HFFc6 (cell line): ENCODE measurements around the gene FARP1. TPM values are rescaled to one million over a fixed set of nuclear protein-coding genes. Genes with fewer than 3 reads are reported as not detected.

Experiments used
- DNase-seq: peaks from one replicate; pipeline ENCODE4 v3.0.0-alpha.2; 2018
- H3K27ac Mint-ChIP-seq: 2 replicates; pipeline ENCODE4 v1.8.0; 2020; ENCODE audit warnings: mild to moderate bottlenecking, mixed read lengths
- H3K27me3 Mint-ChIP-seq: 2 replicates; pipeline ENCODE4 v1.8.0; 2021; ENCODE audit warnings: mild to moderate bottlenecking, moderate library complexity, mixed read lengths; ENCODE audit not compliant: insufficient read depth
- H3K36me3 Mint-ChIP-seq: 2 replicates; pipeline ENCODE4 v1.8.0; 2021; ENCODE audit warnings: low read depth, mixed read lengths
- H3K4me1 Mint-ChIP-seq: 2 replicates; pipeline ENCODE4 v1.8.0; 2020; ENCODE audit warnings: low read depth, mixed read lengths
- H3K4me3 Mint-ChIP-seq: 2 replicates; pipeline ENCODE4 v1.8.0; 2020; ENCODE audit warnings: mild to moderate bottlenecking, moderate library complexity, mixed read lengths
- H3K9me3 Mint-ChIP-seq: 2 replicates; pipeline ENCODE4 v1.8.0; 2020; ENCODE audit warnings: mild to moderate bottlenecking, mixed read lengths
- total RNA-seq, 6 experiments: library from RNA; stranded (reverse); fragmentation: NEBNext Ultra II Directional; extraction: Animal tissue kit (Norgen Biotek cat#: 25700); gene quantifications; 2 replicates in 1 of 6; 3 replicates in 5 of 6; pipeline ENCODE4 v1.2.3, GENCODE V29; 2021
- TF ChIP-seq, protein P1 (sequence below): fragments of 200-600 bp; sonication (generic); IDR thresholded peaks from 2 replicates; pipeline ENCODE4 v1.5.0; 2021; ENCODE audit warnings: antibody characterized with exemption, mild to moderate bottlenecking

Gene FARP1
- total RNA-seq, 6 experiments from 2014 or later: 140 to 181 (median 150) TPM

DNA sequence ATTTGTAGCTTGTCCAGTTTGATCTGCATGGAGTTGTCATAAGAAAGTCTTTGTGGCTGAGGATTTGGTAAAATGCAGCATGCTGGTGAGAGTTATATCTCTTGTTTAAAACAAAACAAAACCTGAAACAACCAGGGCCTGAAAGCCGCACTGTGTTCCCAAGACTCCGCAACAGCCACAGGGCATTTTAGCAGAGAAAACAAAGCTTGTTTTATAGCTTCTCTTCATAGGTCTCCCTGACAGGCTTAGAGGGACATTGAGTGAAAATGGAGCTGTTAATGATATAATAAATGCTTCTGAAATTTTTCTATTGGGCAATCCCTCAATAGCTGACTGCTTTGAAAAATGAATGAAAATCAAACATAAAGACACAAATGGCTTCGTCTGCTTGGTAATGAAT, 182.8 kb downstream of the FARP1 start:
- Mint-ChIP-seq H3K27me3 (no peaks in the 10 kb centered on the region; the same call in 1 of the 2 replicates), H3K9me3 (no peaks in the 10 kb centered on the region), H3K27ac (peak overlapping the region; percentile 53; the same call in 1 of the 2 replicates), H3K4me1 (peaks cover 67% of the 10 kb centered on the region), H3K36me3 (peaks cover 37% of the 10 kb centered on the region), H3K4me3 (no peak overlapping the region; the same call in 1 of the 2 replicates)
- TF ChIP-seq, protein P1, sequence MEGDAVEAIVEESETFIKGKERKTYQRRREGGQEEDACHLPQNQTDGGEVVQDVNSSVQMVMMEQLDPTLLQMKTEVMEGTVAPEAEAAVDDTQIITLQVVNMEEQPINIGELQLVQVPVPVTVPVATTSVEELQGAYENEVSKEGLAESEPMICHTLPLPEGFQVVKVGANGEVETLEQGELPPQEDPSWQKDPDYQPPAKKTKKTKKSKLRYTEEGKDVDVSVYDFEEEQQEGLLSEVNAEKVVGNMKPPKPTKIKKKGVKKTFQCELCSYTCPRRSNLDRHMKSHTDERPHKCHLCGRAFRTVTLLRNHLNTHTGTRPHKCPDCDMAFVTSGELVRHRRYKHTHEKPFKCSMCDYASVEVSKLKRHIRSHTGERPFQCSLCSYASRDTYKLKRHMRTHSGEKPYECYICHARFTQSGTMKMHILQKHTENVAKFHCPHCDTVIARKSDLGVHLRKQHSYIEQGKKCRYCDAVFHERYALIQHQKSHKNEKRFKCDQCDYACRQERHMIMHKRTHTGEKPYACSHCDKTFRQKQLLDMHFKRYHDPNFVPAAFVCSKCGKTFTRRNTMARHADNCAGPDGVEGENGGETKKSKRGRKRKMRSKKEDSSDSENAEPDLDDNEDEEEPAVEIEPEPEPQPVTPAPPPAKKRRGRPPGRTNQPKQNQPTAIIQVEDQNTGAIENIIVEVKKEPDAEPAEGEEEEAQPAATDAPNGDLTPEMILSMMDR: no peak
- DNase-seq: no peak

DNA sequence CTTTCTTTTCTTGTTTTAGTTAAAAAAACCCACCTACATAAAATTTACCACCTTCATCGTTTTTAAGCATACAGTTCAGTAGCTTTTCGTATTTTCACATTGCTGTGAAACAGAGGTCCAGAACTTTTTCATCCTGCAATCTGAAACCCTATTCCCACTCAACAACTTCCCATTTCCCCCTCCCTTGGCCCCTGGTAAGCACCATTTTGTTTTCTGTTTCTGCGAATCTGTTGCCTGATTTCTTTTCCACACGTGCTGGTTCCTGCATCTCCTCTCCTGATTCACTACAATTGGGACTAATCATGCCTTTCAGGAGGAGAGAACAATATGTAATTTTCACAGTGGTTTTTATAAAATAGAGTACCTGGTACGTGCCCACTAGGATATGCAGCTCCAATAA, 183.4 kb downstream of the FARP1 start:
- H3K27ac Mint-ChIP-seq: no peak overlapping the region
- TF ChIP-seq, protein P1: no peak
- peaks cover 62% of the 10 kb centered on the region for H3K4me1 Mint-ChIP-seq
- H3K27me3 Mint-ChIP-seq: no peaks in the 10 kb centered on the region; the same call in 1 of the 2 replicates
- H3K9me3 Mint-ChIP-seq: no peaks in the 10 kb centered on the region
- no peak overlapping the region for H3K4me3 Mint-ChIP-seq
- peaks cover 31% of the 10 kb centered on the region for H3K36me3 Mint-ChIP-seq
- DNase-seq: no peak

DNA sequence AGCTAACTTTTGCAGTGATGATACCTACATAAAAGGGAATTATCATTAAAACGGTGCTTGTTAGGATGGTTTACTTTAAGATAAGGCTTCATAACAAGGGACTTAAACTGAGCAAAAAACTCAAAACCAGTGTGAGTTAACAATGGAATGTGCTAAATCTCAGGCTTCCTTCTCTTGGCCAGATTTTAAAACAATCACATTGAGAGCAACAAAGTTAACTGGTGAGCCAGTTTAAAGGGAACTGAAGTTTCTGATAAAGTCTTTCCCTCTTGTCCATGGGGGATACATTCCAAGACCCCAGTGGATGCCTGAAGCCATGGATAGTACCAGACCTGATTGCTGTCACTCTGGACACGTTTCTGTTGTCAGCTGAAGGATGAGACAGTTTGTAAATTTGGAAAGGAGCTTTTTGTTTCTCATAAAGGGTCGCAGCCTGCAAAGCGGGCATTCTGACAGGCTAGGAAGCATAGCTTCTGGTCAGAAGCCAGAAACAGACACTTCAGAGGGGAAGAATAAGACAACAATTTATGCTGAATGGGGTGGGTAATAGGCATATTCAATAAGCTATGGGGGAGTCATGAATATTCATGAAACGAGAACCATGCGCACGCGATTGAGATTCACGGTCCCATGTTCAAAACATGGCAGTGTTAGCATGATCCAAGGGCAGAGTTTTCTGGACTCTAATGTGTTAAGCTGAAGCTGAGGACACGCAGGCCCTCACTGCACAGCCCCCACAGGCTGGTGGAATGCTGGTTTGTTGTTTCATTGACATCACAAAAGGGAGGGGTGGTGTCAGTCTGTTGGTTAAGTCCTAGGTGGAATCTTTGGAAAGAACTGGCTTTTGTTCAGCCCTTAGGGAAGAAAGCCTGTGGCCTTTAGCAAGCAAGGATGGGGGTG, 184.7 kb downstream of the FARP1 start:
- Mint-ChIP-seq H3K27me3 (no peaks in the 10 kb centered on the region; the same call in 1 of the 2 replicates), H3K27ac (peak overlapping the region; percentile 56), H3K36me3 (peaks cover 31% of the 10 kb centered on the region), H3K9me3 (no peaks in the 10 kb centered on the region), H3K4me1 (peaks cover 58% of the 10 kb centered on the region), H3K4me3 (no peak overlapping the region)
- TF ChIP-seq, protein P1: no peak
- DNase-seq: peak; percentile 38

DNA sequence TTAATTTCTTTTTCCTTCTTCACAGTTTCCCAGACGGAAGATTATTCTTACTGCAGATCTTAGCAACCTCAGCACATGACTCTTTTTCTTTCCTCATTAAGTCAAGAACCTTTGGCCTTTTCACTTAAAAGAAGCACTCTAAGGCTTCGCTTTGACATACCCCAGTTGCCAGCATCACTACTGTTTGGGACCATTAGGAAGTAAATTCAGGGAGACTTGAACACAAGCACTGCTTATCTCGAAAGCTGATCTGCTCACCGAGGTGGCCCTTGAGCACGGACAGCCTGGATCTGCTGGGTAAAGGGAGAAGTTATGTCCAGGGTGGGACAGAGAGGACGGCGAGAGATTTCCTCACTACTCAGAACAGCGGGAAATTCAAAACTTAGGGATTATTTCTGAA, 185.6 kb downstream of the FARP1 start:
- peaks cover 58% of the 10 kb centered on the region for H3K4me1 Mint-ChIP-seq
- H3K27ac Mint-ChIP-seq: peak overlapping the region; percentile 40; the same call in 1 of the 2 replicates
- no peaks in the 10 kb centered on the region for H3K9me3 Mint-ChIP-seq
- TF ChIP-seq, protein P1: no peak
- DNase-seq: no peak
- H3K27me3 Mint-ChIP-seq: no peaks in the 10 kb centered on the region; the same call in 1 of the 2 replicates
- H3K4me3 Mint-ChIP-seq: no peak overlapping the region
- H3K36me3 Mint-ChIP-seq: peaks cover 31% of the 10 kb centered on the region

DNA sequence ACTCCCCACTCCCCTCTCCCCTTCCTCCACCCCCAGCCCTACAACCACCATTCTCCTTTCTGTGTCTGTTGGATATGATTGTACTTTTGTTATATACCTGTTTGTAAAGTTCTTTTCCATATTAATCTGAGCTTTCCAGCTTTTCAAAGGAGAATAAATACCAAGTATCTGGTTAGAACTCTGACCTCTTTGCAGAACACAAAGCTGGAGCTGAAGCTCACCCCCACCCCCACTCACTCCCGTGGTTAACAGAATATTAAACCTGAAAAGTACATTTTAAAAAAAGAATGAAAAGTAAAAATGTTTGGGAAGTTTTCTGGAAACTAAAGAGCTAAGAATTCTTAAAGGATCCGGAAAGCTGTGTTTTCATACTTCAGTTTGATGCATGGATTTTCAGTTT, 189.3 kb downstream of the FARP1 start:
- no peak overlapping the region for H3K4me3 Mint-ChIP-seq
- no peaks in the 10 kb centered on the region; the same call in none of the 2 replicates for H3K27me3 Mint-ChIP-seq
- no peak for DNase-seq
- peaks cover 35% of the 10 kb centered on the region for H3K36me3 Mint-ChIP-seq
- TF ChIP-seq, protein P1: no peak
- H3K9me3 Mint-ChIP-seq: no peaks in the 10 kb centered on the region; the same call in 1 of the 2 replicates
- H3K4me1 Mint-ChIP-seq: peaks cover 25% of the 10 kb centered on the region
- H3K27ac Mint-ChIP-seq: no peak overlapping the region
